SKM-1 treated with dmso at 0.1 percent for 144 hours (cell line): ENCODE results near the gene ZRANB1.
A peak's percentile ranks its signal among the peaks of the same experiment; 100 is the strongest.

ENCODE experiments used
- DNase-seq: peaks from one replicate; lab custom pipeline; 2025; ENCODE audit not compliant: unreplicated experiment; lab: John Stamatoyannopoulos, UW

The ZRANB1 gene

GRCh38 chr10:124993345-124993708, 51.4 kb downstream of the ZRANB1 start:
- no peak for DNase-seq

DNA sequence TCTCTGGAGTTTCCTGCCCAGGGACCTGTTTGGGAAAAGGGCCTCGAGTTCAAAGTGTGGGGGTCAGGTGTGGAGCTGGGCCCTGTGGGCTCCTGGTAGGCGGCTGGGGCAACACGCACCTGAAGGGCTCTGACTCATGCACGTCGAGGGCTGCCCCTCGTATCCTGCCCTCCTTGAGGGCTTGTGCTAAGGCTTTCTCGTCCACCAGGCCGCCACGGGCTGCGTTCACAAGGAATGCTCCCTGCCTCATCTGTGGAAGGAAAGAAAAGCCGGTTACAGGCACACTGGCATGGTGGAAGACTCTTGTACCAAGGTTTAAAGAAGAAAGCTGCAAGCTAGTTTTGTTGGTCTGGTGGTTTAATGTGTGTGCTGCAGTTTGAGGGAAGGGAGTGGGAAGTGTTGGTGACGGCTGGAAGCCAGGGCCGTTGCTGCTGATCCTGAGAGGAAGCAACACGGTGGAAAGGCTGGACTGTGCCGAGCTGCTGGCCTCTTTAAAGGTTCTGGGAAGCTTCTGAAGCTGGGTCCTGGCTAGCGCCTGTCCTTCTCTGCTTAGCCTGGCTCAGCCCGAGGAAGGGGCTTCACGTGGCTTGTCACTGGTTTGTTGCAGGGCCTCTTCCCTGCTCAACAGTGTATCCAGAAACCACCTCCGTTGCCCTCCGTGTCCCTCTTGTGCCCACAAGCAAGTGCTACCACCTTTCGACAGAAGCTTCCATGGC, 52.0 kb downstream of the ZRANB1 start:
- DNase-seq = no peak

DNA sequence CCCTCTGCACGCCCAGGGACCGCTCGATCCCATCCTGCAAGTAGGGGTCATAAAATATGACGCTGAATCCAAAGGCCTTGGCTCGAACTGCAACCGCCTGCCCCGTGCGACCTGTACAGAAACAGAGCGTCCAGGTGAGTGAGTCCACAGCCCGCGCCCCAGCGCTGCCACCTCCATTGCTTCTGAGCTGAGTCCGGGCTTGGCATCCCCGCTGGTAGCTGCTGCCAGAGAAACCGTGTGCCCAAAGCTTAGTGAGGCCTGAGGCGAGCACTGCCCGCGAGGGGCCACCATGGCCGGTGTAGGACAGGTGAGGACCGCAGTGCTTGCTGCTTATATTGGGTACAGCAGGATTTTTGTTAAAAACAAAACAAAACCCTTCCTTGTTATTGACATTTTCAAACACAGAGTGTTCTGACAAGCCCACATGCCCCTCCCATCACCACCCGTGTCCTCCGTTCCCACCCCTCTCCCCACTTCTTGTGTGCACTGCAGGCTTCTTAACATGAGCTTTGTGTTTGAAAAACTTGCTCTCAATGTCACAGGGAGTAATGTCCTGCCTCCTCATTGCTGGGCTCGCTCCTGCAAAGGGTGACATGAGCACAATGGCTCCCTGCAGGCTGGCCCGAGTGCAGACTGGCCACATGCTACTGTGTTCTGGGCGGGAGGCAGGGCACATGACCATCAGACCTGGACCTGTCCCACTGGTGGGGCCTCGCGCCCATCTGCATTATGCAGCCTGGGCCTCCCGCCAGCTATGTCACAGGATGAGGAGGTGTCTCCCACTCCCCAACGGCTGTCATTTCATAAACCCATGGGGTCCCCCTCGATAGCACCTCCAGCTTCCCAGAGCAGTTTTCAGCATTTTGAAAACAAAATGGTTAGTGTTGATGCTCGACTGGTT, 52.9 kb downstream of the ZRANB1 start:
- DNase-seq = no peak

- DNase-seq = no peak
Observed at GRCh38 chr10:124995605-124996004, 53.7 kb downstream of the ZRANB1 start.

GRCh38 chr10:124996127-124996853, 54.4 kb downstream of the ZRANB1 start:
- no peak for DNase-seq

GRCh38 chr10:124996854-124997215, 54.9 kb downstream of the ZRANB1 start:
- no peak for DNase-seq

GRCh38 chr10:124997306-124997705, 55.4 kb downstream of the ZRANB1 start:
- DNase-seq = no peak

GRCh38 chr10:124997771-124998623, 56.1 kb downstream of the ZRANB1 start:
- no peak for DNase-seq

GRCh38 chr10:124998624-124999291, 56.8 kb downstream of the ZRANB1 start:
- peak; percentile 30 for DNase-seq

DNA sequence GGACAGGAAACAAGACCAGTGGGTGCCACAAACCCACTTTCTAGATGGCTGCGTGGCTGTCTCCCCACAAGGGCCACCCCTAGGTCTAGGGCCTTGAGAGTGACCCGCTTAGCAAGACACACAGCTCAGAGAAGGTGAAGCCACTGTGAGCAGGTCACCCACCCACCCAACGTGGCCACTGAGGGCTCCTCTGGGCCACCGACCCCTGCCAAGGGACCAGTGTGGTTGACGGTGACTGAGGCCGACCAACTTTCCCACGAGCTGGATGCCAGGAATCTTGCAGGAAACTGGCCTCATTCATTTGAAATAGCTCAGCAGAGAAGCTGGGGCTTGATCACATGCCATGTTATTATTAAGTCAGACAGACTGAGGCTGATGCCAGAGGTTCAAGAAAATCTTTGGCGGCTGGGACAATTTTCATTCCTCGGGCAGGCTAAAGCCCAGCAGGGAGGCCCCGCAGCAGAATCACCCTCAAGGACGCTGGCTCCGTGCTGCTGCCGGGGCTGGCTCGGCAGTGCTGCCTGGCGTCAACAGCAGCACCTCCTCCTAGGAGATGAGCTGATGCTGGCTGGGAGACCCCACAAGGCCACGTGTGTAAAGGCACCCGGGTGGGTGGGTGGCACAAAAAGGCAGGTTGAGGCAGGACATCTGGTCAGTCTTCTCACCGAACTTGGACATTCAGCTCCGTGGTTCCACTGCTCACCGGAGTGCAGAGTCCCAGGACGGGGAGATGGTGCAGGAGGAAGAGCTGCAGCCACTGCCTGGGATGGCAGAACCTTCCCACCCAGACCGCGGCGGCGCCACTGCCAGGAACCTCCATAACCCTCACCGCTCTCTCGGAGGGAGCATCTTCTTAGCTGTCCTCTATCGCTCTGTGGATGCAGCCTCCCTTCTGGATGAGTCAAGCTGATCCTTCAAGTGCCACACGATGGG, 57.8 kb downstream of the ZRANB1 start:
- no peak for DNase-seq

DNA sequence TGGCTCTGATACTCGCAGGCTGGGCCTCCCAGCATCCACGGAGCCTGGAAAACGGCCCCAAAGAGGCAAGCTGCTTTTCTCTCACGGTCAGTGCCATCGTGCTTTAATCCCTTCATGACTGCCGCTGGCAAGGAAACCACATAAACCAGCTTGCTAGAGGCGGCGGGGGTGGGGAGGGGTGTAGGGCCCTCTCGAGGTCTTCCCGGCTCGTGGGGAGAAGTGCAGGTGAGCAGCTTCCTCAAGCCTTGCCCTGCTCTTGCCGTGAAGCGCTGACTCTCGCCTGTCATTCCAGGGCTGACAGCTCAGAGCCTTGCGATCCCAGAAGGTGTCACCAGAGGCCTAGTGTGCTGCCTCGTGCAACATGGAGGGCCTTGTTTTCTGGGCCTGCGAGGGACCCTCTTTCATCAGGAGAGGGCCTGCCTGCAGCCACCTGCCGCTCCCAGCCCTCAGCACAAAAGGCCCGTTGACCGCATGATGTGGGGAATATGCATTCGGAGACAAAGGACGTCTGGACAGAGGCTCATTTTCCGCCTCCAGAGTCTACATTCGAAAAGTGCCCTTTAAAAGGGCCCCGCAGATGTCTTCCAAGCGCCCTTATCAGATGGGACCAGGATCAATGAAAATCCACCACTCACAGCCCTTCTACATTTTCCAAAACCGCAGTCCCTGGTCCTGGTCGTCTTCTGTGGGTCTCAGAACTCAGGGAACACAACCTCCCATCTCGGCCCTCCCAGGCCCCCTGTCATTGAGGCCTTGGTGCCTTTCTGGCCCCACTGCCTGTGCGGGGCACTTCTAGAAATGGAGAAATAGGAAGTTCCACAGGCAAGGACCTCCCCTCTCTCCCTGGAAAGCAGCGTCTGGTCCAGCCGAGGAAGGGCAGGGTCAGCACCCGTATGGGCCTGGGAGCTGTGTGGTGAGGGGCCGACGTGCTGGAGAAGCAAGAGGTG, 58.7 kb downstream of the ZRANB1 start:
- no peak for DNase-seq

DNA sequence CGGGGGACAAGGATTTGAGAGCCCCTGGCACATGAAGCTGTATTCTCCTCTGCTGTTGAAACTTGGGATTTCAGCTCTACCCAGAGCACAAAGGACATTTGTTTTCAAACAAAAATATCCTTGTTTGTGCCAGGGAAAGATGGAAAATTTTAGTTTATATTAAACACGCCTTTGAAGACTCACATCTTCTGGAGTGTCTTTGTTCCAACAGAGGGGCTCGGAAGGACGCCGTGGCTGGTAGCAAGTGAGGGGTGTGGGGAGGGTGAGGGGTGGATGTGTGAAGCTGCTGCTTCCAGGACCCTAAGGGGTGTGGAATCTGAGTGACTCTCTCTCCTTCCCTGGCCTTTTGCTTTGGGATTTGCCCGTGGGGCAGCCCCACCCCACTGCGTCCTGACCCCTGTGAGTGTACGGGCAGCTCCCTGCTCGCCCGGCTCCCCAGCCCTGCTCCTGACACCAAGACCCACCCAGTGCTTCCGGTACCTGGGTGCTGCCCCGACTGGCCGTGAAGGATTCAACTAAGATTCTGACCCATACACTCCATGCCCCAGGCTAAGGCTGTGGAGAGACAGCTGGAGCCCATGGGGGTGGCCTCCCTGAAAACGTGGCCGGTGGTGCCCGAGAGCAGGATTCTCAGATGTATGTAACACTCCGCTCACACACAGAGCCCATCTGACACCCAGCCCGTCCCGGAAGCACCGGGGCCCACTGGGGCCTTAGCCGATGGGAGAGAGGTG, 59.6 kb downstream of the ZRANB1 start:
- no peak for DNase-seq

GRCh38 chr10:125002047-125002422, 60.1 kb downstream of the ZRANB1 start:
- DNase-seq = no peak

GRCh38 chr10:125002423-125003145, 60.7 kb downstream of the ZRANB1 start:
- DNase-seq = no peak

DNA sequence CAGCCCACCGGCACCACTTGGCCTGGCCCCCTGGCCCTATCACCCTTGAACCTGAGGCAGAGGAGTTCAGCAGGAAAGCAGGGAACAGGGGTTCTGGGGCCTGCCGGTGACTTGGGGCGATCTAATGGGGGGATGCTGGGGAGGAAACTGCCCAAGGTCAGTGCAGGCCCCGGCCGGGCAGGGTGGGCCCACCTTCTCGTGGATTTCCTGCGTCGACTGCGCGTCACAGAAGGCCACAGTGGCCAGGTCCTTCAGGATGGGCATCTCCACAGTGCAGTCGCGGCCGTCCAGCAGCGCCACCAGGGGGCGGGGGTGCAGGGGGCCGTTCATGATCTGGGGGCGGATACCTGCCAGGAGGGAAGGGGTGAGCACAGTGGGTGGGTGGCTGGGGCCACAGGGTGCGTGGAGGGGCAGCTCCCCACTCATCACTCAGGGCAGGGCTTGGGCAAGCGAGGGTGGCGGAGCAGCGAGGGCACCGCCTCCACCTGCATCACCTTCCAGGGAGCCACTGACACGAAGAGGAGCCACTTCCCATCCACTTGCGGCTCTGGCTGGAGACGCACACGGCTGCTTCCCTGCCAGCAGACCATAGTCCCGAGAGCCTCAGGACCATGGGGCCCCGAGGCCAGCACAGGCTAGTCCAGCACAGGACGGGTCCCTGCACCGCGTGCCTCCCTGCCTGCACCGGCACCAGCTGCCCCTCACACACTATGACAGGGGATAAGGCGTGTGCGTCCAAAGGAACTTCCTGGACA, 61.4 kb downstream of the ZRANB1 start:
- no peak for DNase-seq

DNA sequence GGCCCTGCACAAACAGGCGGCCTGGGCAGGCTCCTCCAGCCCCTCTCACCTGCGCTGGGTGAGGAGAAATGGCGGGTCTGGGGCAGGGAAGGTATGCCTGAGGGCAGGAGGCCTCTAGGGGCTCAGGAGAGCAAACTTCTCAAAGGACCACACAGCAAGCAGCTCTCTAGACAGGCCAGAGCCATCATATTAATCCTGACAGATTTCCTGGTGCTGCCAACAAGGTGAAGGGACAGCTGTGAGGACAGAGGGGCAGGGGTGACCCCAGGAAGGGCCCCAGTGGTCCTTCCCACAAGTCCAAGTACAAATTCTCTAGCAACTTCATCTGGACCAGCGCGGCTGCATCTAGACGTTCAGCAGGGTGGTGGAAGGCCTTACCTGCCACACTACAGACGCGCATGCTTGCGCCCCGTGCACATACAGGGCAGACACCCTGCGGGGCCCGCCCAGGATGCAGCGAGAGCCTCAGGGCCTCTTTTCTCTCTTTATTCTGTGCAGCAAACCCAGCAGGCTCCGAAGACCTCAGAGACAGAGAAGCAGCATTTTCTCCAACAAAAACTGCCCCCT, 62.1 kb downstream of the ZRANB1 start:
- DNase-seq = no peak
